Hepatocyte (in vitro differentiated cells): ENCODE data around the gene UTS2. TPM values are rescaled to one million over a fixed set of nuclear protein-coding genes. Genes with fewer than 3 reads are reported as not detected.

Experiments used
- DNase-seq: peaks from one replicate; pipeline ENCODE4 v3.0.0-alpha.2; 2016; ENCODE audit warnings: low spot score
- H2AFZ ChIP-seq: fragments of 200-600 bp; sonication (generic); 2 replicates; pipeline ENCODE4 v1.6.0; 2016; ENCODE audit warnings: antibody characterized with exemption, mild to moderate bottlenecking
- H3K27ac ChIP-seq: fragments of 200-600 bp; sonication (generic); 2 replicates; pipeline ENCODE4 v1.5.1; 2016; ENCODE audit warnings: mild to moderate bottlenecking
- H3K27me3 ChIP-seq: fragments of 200-600 bp; sonication (generic); 2 replicates; pipeline ENCODE4 v1.6.1; 2016
- H3K36me3 ChIP-seq: fragments of 200-600 bp; sonication (generic); replicated peaks from 2 replicates; pipeline ENCODE4 v1.5.1; 2016; ENCODE audit warnings: low read depth; ENCODE audit not compliant: insufficient read depth
- H3K4me1 ChIP-seq: fragments of 200-600 bp; sonication (generic); 2 replicates; pipeline ENCODE4 v1.5.1; 2016; ENCODE audit warnings: mild to moderate bottlenecking, moderate library complexity; ENCODE audit not compliant: insufficient read depth
- H3K4me2 ChIP-seq: fragments of 200-600 bp; sonication (generic); 2 replicates; pipeline ENCODE4 v1.6.0; 2016
- H3K4me3 ChIP-seq: fragments of 200-600 bp; sonication (generic); 2 replicates; pipeline ENCODE4 v1.5.1; 2016; ENCODE audit warnings: mild to moderate bottlenecking
- H3K79me2 ChIP-seq: fragments of 200-600 bp; sonication (generic); 2 replicates; pipeline ENCODE4 v1.6.0; 2017; ENCODE audit warnings: mild to moderate bottlenecking
- H3K9me2 ChIP-seq: fragments of 200-600 bp; sonication (generic); replicated peaks from 2 replicates; pipeline ENCODE4 v1.6.0; 2017; ENCODE audit warnings: mild to moderate bottlenecking; ENCODE audit not compliant: insufficient read depth
- H3K9me3 ChIP-seq: fragments of 200-600 bp; sonication (generic); 2 replicates; pipeline ENCODE4 v1.5.1; 2016; ENCODE audit warnings: low read depth, mild to moderate bottlenecking
- H4K20me1 ChIP-seq: fragments of 200-600 bp; sonication (generic); 2 replicates; pipeline ENCODE4 v1.6.0; 2016; ENCODE audit warnings: mild to moderate bottlenecking; ENCODE audit not compliant: insufficient read depth, poor library complexity, severe bottlenecking
- CTCF ChIP-seq: fragments of 200-600 bp; sonication (generic); IDR thresholded peaks from 2 replicates; pipeline ENCODE4 v1.5.1; 2016; ENCODE audit warnings: antibody characterized with exemption, mild to moderate bottlenecking; ENCODE audit not compliant: poor library complexity
- EZH2 ChIP-seq: fragments of 200-600 bp; sonication (generic); IDR thresholded peaks from 2 replicates; pipeline ENCODE4 v1.6.1; 2016; ENCODE audit warnings: antibody characterized with exemption, mild to moderate bottlenecking, borderline replicate concordance
- EZH2phosphoT487 ChIP-seq: fragments of 200-600 bp; sonication (generic); IDR thresholded peaks from one replicate; pipeline ENCODE4 v1.6.1; 2018; ENCODE audit warnings: antibody characterized with exemption, mild to moderate bottlenecking, low read depth, moderate library complexity; ENCODE audit not compliant: unreplicated experiment, severe bottlenecking
- WGBS: methylation state at CpG from one replicate; pipeline ENCODE4 v1.1.6; 2016; ENCODE audit warnings: low lambda C conversion rate; ENCODE audit errors: missing lambda C conversion rate; 5-methylcytosine and 5-hydroxymethylcytosine counted together
- polyA plus RNA-seq: library from polyadenylated mRNA; unstranded; fragments of >200 nt; fragmentation: Nextera tagmentation; extraction: Ambion mirVana; gene quantifications from 2 replicates; pipeline ENCODE4 v1.2.1, GENCODE V29; 2016
- total RNA-seq: library from RNA; depleted of rRNA; stranded (reverse); fragments of >200 nt; gene quantifications from 2 replicates; pipeline ENCODE4 v1.2.3, GENCODE V29; 2014

Gene UTS2
- total and polyA plus RNA-seq, 2 experiments from 2014 or later: 0.29 TPM; not detected in 1

DNA sequence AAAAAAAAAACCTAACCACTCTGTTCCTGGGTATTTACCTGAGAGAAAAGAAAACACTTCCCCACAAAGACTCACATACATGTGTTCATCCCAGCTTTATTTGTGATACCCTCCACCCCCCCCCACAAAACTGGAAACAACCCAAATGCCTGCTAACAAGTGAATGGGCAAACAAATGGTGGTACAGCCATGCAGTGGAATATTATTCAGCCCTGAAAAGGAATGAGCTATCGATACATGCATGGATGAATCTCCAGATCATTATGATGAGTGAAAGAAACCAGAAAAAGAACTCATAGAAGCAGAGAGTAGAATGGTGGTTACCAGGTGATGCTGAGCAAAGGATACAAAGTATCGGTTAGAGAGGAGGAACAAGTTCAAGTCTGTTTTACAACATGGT lies 38.0 kb upstream of the UTS2 start:
- H3K4me1 ChIP-seq: no peaks in the 10 kb centered on the region
- no peak for TF ChIP-seq EZH2phosphoT487
- no peak for TF ChIP-seq EZH2
- no peak for TF ChIP-seq CTCF
- H3K9me3 ChIP-seq: no peaks in the 10 kb centered on the region
- H3K4me2 ChIP-seq: no peak overlapping the region
- H3K36me3 ChIP-seq: no peaks in the 10 kb centered on the region
- 96% methylated on average over 2 of the region's 2 CpGs for WGBS
- no peak overlapping the region for H2AFZ ChIP-seq
- no peaks in the 10 kb centered on the region for H3K27me3 ChIP-seq
- DNase-seq: no peak
- H3K79me2 ChIP-seq: no peaks in the 10 kb centered on the region
- no peak overlapping the region for H3K27ac ChIP-seq
- no peaks in the 10 kb centered on the region for H4K20me1 ChIP-seq
- H3K4me3 ChIP-seq: no peak overlapping the region
- H3K9me2 ChIP-seq: no peaks in the 10 kb centered on the region

- no peaks in the 10 kb centered on the region for H3K4me1 ChIP-seq
- TF ChIP-seq EZH2: no peak
- no peak for TF ChIP-seq CTCF
- no peak for TF ChIP-seq EZH2phosphoT487
- no peak overlapping the region for H3K27ac ChIP-seq
- 83% methylated on average over 9 of the region's 9 CpGs for WGBS
- H3K4me2 ChIP-seq: no peak overlapping the region
- no peak for DNase-seq
- no peaks in the 10 kb centered on the region for H3K9me3 ChIP-seq
- H3K36me3 ChIP-seq: no peaks in the 10 kb centered on the region
- no peak overlapping the region for H3K4me3 ChIP-seq
- H3K79me2 ChIP-seq: no peaks in the 10 kb centered on the region
- no peaks in the 10 kb centered on the region for H3K9me2 ChIP-seq
- no peaks in the 10 kb centered on the region for H4K20me1 ChIP-seq
- H3K27me3 ChIP-seq: no peaks in the 10 kb centered on the region
- H2AFZ ChIP-seq: no peak overlapping the region
Observed at GRCh38 chr1:7888248-7889081, 35.6 kb upstream of the UTS2 start.

- 90% methylated on average over 7 of the region's 7 CpGs for WGBS
- H3K27ac ChIP-seq: no peak overlapping the region
- no peaks in the 10 kb centered on the region for H3K27me3 ChIP-seq
- no peak overlapping the region for H3K4me3 ChIP-seq
- no peaks in the 10 kb centered on the region for H3K9me2 ChIP-seq
- no peaks in the 10 kb centered on the region for H3K9me3 ChIP-seq
- H3K4me2 ChIP-seq: no peak overlapping the region
- no peak overlapping the region for H2AFZ ChIP-seq
- no peaks in the 10 kb centered on the region for H3K79me2 ChIP-seq
- H4K20me1 ChIP-seq: no peaks in the 10 kb centered on the region
- no peaks in the 10 kb centered on the region for H3K4me1 ChIP-seq
- no peak for DNase-seq
- TF ChIP-seq EZH2phosphoT487 (no peak), CTCF (no peak), EZH2 (no peak)
- H3K36me3 ChIP-seq: no peaks in the 10 kb centered on the region
Observed at GRCh38 chr1:7886405-7886745, 33.5 kb upstream of the UTS2 start.
